Cardiac fibroblast (primary cell): Measurements from ENCODE around the gene SLC38A5.

ENCODE experiments used
- DNase-seq, 2 donors: peaks; one replicate each; pipeline versions ENCODE4 v3.0.0 to v3.0.0-alpha.2; 2010; ENCODE audit warnings: low read depth in 2 of 2
- H3K4me3 ChIP-seq, 2 donors: replicated peaks in 1 of 2; 1 replicate in 1 of 2; 2 replicates in 1 of 2; pipeline ENCODE4 v1.5.1; 2011; ENCODE audit warnings: low read depth in 2 of 2, low read length in 2 of 2, mild to moderate bottlenecking in 2 of 2, moderate library complexity in 1 of 2
- CTCF ChIP-seq: IDR thresholded peaks from one replicate; pipeline ENCODE4 v1.5.1; 2011; ENCODE audit warnings: low read depth, mild to moderate bottlenecking, low read length, inconsistent platforms

The SLC38A5 gene

GRCh38 chrX:48466696-48467095 is 3.4 kb downstream of the SLC38A5 start:
- peak; percentile 26 for TF ChIP-seq CTCF
- DNase-seq: no peak
- H3K4me3 ChIP-seq: no peak overlapping the region

GRCh38 chrX:48465336-48465933 is 4.6 kb downstream of the SLC38A5 start:
- peak overlapping the region in 1 of 2 donors; percentile 18 for H3K4me3 ChIP-seq
- peak; percentile 73 to 90 for DNase-seq
- no peak for TF ChIP-seq CTCF

- no peak for TF ChIP-seq CTCF
- H3K4me3 ChIP-seq: no peak overlapping the region
- peak in 1 of 2 donors; percentile 63 for DNase-seq
Observed at GRCh38 chrX:48461830-48462229, 8.2 kb downstream of the SLC38A5 start.

GRCh38 chrX:48460606-48461005 is 9.5 kb downstream of the SLC38A5 start:
- TF ChIP-seq CTCF: no peak
- DNase-seq: no peak
- H3K4me3 ChIP-seq: no peak overlapping the region

GRCh38 chrX:48460031-48460430 is 10.0 kb downstream of the SLC38A5 start:
- H3K4me3 ChIP-seq: no peak overlapping the region
- no peak for TF ChIP-seq CTCF
- DNase-seq: no peak

GRCh38 chrX:48459483-48459882 is 10.6 kb downstream of the SLC38A5 start:
- no peak for TF ChIP-seq CTCF
- H3K4me3 ChIP-seq: no peak overlapping the region

GRCh38 chrX:48458711-48459110 is 11.3 kb downstream of the SLC38A5 start:
- no peak for DNase-seq
- TF ChIP-seq CTCF: no peak
- H3K4me3 ChIP-seq: no peak overlapping the region

More at GRCh38 chrX:48459483-48459882, 10.6 kb downstream of the SLC38A5 start:
- no peak for DNase-seq
